HL-60 (cell line): ENCODE measurements around the gene KRT75.

Experiments
- DNase-seq, 2 experiments: peaks; one replicate each; pipeline ENCODE4 v3.0.0-alpha.2; 2010 to 2020; ENCODE audit warnings: low read depth in 1 of 2, low spot score in 1 of 2
- H3K27ac ChIP-seq: fragments of 250-450 bp; sonication (Bioruptor Pico); replicated peaks from 2 replicates; pipeline ENCODE4 v1.5.1; 2020; ENCODE audit warnings: mild to moderate bottlenecking, moderate library complexity
- H3K27me3 ChIP-seq: fragments of 250-450 bp; sonication (Bioruptor Pico); 2 replicates; pipeline ENCODE4 v1.5.1; 2021; ENCODE audit warnings: mild to moderate bottlenecking, moderate library complexity; ENCODE audit not compliant: insufficient read depth, poor library complexity, severe bottlenecking
- H3K4me3 ChIP-seq: replicated peaks from 2 replicates; pipeline ENCODE4 v1.5.1; 2011; ENCODE audit warnings: mild to moderate bottlenecking, control low read depth, low read length; ENCODE audit not compliant: insufficient read depth
- CTCF ChIP-seq: IDR thresholded peaks from one replicate; pipeline ENCODE4 v1.5.1; 2011; ENCODE audit warnings: low read length, control low read depth, inconsistent platforms; ENCODE audit not compliant: insufficient read depth
- GABPA ChIP-seq: IDR thresholded peaks from 2 replicates; pipeline ENCODE4 v1.6.1; 2012; ENCODE audit warnings: low read depth
- POLR2AphosphoS5 ChIP-seq: IDR thresholded peaks from 2 replicates; pipeline ENCODE4 v1.6.1; 2012; ENCODE audit warnings: low read depth
- REST ChIP-seq: IDR thresholded peaks from 2 replicates; pipeline ENCODE4 v1.6.1; 2012; ENCODE audit warnings: low read depth; ENCODE audit not compliant: insufficient replicate concordance
- SPI1 ChIP-seq: IDR thresholded peaks from 2 replicates; pipeline ENCODE4 v1.6.1; 2012; ENCODE audit warnings: low read depth, mild to moderate bottlenecking, borderline replicate concordance

The KRT75 gene

GRCh38 chr12:52415870-52416750 lies 18.1 kb downstream of the KRT75 start:
- TF ChIP-seq SPI1 (no peak), REST (no peak), GABPA (no peak), POLR2AphosphoS5 (no peak), CTCF (no peak)
- DNase-seq, result no peak
- H3K4me3 ChIP-seq, result no peak overlapping the region
- H3K27me3 ChIP-seq, result no peaks in the 10 kb centered on the region
- no peak overlapping the region for H3K27ac ChIP-seq

- Histone ChIP-seq H3K4me3 (no peak overlapping the region), H3K27ac (no peak overlapping the region), H3K27me3 (no peaks in the 10 kb centered on the region)
- DNase-seq, result no peak
- no peak for TF ChIP-seq GABPA
- no peak for TF ChIP-seq SPI1
- no peak for TF ChIP-seq POLR2AphosphoS5
- no peak for TF ChIP-seq REST
- TF ChIP-seq CTCF, result no peak
These were observed 19.2 kb downstream of the KRT75 start for GRCh38 chr12:52414936-52415335.

DNA sequence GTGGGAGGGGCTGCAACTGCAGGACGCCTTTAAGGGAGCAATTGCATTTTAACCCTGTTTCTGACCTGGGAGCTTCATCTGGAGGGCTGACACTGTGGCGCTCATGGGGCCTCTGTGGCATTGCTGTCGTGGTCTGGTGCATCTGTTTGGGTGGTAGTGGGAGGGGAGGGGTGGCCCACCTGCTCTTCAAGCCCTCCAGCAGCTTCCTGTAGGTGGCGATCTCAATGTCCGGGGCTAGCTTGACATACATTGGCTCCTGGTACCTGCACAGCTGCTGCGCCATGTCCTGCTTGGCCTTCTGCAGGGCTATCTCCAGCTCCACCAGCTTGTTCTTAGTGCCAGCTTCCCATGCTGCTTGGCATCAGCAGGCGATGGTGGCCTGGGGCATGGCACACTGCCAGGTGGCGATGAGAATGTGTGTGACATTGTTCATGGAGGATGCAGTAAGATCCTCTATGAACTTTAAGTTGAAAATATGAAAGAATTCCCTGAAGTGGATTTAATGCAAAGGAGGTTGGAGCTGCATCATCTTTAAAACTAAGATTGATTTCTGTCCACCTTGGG lies 20.3 kb downstream of the KRT75 start:
- TF ChIP-seq REST, result no peak
- TF ChIP-seq CTCF, result no peak
- no peak for TF ChIP-seq GABPA
- no peak for TF ChIP-seq POLR2AphosphoS5
- TF ChIP-seq SPI1, result no peak
- no peak for DNase-seq
- no peak overlapping the region for H3K27ac ChIP-seq
- H3K27me3 ChIP-seq, result no peaks in the 10 kb centered on the region
- no peak overlapping the region for H3K4me3 ChIP-seq
